Ammon's horn (tissue), 1 donor: ENCODE measurements around the gene PIK3R6.
"Not testable (repeated sequence)": the region's sequence is repeated elsewhere in the genome, so short reads cannot be mapped to it uniquely, and the experiment has no call there.

Experiments
- DNase-seq: peaks from one replicate; pipeline ENCODE4 v3.0.0-alpha.2; 2016; ENCODE audit warnings: low spot score

PIK3R6 gene

DNA sequence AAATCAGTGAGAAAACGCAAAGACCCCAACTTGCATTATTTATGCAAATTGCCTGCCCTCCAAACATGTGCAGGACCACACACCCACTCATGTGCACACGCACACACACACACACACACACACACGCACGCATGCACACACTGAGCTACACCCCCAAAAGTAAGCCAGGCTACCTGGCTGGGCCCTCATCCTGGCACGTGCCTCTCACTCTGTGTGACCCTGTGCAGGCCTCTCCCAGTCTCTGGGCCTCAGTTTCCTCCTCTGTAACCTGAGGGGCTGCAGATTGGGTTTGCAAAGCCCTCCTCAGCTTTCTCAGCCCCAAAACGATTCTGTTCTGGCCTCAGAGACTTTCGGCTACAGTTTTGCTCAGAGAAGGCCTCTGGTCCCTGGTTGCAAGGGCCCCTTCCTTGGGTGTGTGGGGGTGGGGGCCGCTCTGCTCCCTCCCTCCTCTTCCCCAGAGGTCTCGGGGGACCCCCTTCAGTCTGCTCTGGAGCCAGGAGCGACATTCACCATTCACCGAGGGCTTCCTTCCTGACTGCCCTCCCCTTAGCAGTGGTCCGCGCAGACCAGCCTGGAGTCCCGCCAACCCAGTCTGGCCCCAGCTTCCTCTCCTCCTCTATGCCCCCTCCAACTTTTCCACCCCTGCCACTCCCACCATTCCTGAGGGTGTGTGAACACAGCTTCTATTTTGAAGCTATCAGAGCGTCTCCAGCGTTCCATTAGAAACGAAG lies 5.4 kb upstream of the PIK3R6 start:
- DNase-seq: no peak

DNA sequence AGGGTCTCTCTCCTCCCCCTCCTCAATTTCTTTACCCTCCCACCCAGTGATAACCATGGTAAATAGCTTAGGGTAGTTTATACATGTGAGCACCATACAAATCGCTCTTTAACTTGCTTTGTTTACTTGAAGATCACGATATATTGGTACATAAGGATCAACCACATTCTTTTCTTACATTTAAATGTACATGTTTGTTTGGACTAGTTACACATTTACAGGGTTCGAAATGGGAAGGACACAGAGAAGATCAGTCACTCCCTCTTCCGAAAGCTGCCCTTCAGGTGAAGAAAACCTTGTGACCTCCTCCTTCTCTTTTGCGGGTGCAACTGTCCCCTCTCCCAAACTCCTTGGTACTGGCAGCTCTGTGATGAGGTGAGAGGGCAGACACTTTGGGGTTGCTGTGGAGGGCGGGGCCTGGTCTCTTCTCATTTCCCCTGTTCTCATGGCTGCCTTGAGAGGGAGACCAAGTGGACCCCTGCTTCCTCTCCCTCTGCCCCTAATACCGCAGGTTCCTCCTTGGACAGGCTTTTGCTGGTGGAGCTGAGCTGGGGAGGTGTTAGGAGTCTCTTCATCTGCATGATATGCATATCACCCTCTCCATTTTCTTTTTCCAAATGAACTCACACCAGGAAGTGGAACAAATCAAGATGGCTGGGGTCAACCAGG lies 4.7 kb upstream of the PIK3R6 start:
- DNase-seq: peak; percentile 18

DNA sequence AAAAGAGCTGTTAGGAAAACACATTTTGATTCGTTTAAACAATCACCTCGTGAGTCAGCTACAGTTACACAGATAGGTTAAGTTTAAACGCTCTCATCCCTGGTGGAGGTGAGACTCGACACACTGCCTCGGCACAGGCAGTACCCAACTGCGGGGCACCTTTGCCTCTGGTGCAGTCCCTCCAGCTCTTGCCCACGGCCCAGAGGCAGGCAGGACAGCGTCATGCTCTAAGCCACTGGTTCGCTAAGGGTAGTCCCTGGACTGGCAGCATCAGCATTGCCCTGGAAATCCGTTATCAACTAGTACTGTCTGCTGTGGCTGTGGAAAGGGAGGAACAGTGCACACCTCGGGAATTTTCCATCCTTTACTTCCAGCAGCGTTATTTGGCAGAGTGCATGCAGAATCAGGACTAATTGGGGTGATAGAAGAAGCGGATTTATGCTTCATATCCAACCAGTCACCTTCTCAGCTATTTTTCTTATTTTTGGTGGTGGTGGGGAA lies 3.7 kb upstream of the PIK3R6 start:
- DNase-seq: no peak

DNA sequence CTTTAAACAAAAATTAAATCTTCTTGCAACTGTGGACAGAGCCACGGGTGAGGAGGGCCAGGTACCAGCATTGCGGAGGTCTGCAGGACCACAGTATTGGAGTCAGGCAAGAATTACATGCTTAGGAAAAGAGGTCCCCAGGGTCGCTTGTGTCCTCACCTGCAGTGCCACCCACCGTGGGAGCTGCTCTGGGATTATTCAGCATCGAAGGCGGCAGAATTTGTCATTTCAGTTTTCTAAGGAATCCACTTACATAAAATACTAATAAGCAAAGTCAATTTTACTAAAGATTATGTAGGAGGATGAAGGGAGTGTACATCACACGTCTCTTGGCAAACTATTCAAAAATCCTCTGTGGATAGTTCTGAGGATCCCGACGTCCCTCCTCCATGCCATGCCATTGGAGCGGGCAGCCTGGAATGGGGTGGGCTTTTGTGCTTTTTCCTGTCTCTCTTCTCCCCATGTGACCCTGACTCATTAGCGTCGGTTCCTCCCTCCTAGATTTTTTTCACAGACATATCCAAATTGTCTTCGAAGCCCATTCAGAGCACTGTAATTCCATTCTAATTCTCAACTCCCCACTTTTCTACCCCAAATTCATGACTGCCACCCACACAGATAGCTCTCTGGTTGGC lies 3.0 kb upstream of the PIK3R6 start:
- DNase-seq: no peak

DNA sequence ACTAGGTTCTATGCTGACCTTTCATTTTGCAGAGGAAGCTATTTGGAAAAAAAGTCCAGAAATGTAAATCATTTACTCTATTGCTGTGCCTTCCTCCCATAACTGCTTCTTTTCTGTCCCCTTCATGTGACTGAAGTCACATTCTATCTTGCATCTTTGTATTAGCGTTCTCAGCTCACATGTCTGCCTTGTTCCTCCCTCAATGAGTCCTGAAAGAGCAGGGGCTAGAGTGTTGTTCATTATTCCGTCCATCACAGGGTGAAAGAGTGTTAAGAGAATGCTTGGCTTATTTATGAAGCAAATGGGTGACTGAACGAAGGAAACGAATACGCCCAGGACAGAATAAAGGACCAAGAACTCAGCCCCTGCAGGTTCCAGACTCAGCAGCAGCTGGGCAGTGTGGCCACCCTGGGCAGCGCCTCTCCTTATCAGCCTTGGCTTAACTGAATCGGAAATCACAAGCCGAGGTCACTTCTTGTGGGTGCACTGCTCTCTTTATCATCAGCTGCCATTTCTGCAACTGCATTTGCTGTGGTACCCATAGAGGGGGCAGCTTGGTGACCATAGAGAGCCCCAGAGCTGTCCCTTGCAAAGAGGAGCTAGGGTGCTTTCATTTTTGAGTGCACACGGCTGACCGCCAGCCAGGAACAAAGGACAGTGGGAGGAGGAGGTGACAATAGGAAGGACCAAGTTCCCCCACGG lies 1.8 kb upstream of the PIK3R6 start:
- DNase-seq: no peak

DNA sequence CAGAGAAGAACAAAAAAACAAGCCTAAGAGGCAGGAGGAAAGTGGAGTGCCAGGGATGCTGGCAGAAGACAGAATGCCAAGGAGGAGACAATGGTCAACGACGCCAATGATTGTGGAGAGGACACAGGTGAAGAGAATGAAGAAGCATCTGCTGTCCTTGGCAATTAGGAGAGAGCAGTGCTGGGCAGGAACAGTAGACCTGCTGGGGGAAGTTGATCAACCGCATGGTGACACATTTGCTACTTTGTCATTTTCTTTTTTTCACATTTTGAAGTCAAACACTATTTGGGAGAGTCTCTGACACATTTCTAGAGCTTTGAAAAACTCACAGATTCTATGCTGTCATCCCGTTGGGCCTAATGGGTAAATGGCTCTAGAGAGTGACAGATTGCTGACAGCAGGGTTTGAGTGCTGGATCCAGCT lies 1.1 kb upstream of the PIK3R6 start:
- DNase-seq: no peak

DNA sequence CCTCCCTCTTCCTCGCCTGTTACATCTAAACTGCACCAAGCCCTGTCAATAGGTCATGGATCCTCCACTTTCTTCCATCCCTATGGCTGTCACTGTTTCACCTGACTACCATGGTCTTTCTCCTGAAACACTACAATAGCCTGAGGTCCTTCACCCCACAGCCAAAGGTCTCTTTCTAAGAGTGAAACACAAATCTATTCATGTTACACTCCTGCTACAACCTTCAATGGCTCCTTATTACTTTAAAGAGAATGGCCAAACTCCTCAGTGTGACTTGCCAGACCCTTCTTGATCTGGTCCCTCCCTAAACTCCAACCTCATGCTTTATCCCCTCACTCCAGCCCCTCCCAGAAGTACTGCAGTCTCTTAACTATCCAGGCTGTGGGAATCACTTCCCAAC lies 618 bp upstream of the PIK3R6 start:
- no peak for DNase-seq

DNA sequence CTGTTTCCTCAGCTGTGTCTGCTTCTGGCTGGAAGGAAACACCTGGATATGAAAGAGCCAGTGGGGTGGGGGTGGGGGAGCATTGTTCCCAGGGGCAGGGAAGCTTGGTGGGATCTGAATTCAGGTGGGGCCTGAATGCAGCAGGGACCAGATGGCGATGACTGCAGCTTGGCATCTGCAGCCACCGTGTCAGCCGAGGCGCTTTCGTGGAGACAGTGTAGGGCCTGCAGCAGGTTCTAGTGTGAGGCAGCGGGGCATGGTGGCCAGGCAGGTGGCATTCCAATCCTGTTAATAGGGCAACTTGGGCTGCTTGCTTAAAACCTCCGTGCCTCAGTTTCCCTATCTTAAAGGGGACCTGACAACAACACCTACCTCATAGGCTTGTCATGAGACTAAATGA lies 1.7 kb downstream of the PIK3R6 start:
- no peak for DNase-seq

DNA sequence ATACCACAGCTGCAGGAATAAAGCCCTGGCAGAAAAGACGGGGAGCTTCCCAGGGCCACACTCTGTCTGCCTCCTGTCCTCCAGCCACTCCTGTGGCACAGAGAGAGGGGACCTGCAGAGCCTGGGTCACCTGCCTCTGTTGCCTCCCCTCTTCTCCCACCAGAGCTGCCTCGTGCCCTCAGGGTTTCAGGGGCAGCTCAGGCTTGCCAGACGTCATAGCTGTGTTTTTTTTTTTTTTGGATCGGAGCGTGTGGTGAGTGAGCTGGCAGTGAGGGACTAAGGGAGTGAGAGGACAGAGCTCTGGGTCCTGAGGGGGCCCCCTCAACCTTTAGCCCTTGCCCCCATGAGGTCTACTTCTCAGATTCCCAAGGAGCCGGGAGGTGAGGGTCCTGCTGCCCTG lies 2.1 kb downstream of the PIK3R6 start:
- DNase-seq: no peak

DNA sequence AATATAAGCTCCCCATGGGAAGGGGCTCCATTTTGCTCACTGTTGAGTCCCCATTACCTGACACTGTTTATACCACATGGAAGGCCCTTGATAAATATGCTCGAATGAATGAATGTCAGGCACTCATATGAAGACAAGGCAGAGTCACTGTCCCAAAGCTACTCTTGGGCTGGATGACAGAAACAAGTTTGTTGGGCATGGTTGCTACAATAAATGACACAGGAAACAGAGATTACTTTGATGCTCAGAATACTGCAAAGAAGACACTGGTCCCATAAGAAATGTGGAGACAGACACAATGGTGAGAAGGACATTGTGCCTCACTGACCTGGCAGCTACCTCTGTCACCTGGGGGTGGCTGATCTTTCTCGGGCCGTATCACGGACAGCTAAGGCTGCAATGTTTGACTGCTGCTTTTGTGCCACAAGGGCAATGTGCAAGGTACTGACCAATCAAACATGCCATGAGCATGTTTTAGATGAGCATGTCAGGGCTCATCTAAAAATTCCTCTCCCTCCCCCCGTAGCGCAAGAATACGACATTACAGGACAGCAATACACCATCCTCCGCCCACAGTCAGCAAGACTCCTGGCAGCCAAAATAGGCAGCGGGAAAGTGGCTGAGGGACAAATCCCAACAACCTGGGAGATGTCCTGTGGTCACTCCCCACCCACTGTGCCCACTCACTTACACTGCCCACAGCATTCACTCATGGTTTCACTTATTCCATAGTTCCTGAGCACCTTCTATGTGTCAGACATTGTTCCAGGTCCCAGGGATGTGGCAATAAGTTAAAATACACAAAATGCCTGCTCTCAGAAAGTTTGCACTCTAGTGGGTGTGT lies 5.0 kb downstream of the PIK3R6 start:
- no peak for DNase-seq

DNA sequence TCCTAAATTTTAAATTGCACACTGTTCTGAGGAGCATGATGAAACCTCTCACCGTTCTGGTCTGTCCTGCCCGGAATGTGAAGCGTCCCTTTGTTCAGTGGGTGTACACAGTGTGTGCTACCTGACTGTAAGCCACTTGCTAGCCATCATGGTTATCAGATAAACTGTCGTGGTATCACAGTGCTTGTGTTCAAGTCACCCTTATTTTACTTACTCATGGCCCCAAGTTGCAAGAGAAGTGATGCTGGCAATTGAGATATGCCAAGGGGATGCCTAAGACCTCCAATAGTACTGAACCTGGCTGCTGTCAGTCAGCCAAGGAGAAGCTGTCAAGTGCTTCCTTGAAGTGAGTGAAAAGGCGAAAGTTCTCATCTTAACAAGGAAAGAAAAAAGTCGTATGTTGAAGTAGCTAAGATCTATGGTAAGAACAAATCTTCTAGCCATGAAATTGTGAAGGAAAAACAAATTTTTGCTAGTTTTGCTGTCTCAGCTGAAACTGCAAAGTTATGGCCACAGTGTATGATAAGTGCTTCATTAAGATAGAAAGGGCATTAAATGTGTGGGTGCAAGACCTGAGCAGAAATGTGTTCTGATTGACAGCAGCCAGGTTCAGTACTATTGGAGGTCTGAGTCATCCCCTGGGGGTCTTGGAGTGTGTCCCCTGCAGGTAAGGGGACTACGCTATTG lies 5.8 kb downstream of the PIK3R6 start:
- DNase-seq: no peak

DNA sequence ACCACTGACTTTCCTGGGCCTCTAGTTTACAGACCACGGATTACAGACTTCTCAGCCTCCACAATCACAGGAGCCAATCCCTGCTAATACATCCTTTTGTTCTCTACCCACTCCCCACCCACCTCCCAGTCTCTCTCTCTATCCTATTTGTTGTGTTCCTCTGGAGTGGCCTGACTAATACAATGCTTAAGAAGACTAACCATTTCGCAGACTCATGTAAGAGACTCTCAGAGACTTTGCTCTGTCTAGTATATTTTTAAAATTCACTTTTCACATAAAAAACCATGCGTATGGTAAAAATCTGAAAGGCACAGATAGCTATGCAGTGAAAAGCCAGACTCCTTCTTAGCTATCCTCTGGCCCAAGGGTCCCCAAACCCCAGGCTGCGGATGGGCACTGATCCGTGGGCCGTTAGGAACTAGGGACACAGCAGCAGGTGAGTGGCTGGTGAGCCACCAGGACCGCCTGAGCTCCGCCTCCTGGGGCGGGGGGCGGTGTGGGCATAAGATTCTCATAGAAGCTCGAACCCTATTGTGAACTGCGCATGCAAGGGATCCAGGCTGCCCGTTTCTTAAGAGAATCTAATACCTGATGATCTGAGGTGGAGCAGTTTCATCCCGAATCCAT lies 7.6 kb downstream of the PIK3R6 start:
- DNase-seq: no peak

DNA sequence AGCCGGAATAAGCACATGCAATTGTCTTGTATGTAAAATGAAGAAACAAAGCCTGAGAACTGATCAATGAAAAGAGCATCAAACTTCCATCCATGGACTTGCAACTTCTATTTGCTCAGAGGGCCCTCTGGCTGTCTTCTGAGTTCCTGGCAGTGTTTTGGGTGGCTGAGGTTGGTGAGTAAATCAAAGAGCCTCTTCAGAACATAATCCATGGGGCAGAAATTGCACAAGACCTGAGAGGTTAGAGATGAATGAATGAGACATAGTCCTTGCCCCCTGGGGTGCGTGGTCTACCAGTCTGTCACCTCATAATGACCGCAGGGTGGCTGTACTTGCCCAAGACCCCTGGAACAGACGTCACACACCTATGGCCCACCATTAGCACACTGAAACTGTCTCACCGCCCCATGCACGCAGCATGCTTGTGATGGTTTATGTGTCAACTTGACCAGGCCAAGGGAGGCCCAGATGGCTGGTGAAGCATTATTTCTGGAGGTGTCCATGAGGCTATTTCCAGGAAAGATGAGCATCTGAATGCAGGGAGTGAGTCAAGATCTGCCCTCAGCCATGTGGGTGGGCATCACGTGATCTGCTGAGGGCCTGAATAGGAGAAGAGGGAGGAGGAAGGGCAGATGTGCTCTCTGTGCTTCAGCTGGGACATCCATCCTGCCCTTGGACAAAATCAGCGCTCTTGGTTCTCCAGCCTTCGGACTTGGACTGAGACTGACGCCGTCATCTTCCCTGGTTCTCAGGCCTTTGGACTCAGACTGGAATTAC lies 8.3 kb downstream of the PIK3R6 start:
- DNase-seq: peak; percentile 34

DNA sequence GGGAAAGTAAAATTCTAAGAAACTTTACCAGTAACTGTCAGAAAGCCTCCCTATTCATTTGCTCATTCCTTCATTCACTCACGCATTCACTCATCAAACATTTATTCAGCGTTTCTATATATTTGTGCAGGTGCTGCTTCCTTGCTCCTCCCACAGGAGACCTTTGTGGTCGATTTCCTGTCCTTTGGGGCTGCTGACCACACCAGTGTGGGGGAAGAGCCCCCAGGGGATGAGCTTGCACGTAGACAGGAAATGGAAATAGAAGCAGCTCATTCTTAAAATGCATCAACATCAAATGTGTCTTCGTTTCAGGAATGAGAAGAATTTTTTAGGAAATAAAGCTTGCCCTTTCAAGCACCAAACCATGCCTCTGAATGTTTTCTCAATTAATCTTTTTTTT lies 9.6 kb downstream of the PIK3R6 start:
- no peak for DNase-seq

DNA sequence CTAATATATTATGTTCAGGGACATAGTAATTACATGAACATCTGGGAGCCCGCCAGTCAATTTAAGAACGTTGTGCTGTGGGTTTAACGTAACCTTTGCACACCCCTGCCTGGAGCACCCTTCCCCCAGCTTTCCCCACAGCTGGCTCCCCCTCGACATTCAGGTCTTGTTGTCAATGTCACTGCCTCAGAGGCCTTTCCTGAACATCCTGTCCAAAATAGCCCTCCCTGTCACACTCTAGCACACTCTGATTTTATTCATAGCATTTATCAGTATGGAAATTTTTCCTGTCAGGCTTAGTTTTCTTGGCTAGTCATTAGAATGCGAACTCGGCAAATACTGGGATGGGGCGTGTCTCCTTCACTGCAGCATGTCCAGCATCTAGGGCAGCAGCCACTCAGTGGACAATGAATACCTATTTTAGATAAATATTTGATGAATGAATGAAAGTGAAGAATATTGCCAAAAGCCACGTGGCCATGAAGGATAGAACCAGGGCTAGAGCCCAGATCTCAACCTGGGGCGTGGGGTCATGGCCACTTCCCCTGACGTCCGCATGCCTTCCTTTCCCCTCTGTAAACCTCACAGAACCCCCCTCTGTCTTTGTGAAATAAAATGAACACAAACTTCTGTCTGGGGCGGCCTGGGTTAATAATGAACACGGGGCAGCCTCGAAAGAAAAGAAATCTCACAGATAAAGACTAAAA lies 10.5 kb downstream of the PIK3R6 start:
- DNase-seq: no peak

DNA sequence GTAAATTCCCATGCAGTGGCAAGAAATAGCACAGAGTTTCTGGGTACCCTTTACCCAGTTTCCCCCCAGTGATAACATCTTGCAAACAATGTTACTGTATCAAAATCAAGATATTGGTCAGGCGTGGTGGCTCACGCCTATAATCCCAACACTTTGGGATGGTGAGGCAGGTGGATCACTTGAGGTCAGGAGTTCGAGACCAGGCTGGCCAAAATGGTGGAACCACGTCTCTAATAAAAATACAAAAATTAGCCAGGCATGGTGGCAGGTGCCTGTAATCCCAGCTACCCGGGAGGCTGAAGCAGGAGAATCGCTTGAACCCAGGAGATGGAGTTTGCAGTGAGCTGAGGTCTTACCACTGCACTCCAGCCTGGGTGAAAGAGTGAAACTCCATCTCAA lies 11.3 kb downstream of the PIK3R6 start:
- not testable (repeated sequence) for DNase-seq

DNA sequence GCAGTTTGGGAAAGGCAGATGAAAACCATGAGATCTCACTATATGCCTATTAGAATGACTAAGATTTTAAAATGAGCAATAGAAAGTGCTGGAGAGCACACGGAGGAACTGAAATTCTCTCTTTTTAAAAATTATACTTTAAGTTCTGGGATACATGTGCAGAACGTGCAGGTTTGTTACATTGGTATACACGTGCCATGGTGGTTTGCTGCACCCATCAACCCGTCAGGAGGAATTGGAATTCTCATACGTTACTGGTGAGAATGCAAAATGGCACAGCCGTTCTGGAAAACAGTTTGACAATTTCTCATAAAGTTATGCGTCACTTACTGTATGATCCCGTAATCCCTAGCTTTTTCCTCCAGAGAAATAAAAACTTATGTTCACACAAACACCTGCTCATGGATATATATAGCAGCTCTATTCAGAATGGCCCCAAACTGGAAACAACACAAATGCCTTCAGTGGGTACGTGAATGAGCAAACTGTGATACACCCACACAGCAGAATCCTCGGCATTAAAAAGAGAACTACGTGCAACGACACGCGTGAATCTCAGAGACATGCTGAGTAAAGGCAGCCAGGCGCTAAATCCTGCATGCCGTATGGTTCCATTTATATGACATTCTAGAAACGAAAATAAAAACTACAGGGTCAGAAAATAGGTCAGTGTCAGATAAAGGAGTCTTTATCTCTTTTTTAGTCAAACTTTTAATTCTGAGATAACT lies 11.8 kb downstream of the PIK3R6 start:
- DNase-seq: peak; percentile 35

DNA sequence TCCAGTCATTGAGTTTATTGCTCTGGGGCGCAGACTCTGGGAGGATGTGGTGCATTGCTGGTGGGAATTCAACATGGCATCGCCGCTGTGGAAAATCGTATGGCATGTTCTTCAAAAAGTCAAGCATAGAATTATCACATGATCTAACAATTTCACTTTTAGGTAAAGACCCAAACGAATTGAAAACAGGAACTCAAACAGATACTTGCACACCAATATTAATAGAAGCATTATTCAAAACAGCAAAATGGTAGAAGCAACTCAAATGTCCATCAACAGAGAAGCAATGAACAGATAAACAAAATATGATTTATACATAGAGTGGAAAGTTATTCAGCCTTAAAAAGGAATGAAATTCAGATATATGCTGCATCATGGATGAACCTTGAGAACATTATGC lies 15.9 kb downstream of the PIK3R6 start:
- no peak for DNase-seq
